Cardiac septum (tissue), 1 donor: Measurements from ENCODE around the gene BDNF. TPM values are rescaled to one million over a fixed set of nuclear protein-coding genes. Genes with fewer than 3 reads are reported as not detected.

Source experiments
- DNase-seq: peaks from one replicate; pipeline ENCODE4 v3.0.0-alpha.2; 2020; ENCODE audit warnings: low spot score
- intact Hi-C: fragments of 100-400 bp; cut with DNase I; formaldehyde crosslinking; loops from one replicate; pipeline ENCODE4 v1.14.0; 2022
- total RNA-seq: library from RNA; stranded (reverse); fragmentation: NEBNext Ultra II Directional; extraction: Animal tissue kit (Norgen Biotek cat#: 25700); gene quantifications from one replicate; pipeline ENCODE4 v1.2.1, GENCODE V29; 2021
- donor health status: DM: no; HTN: no; CAD: no.

BDNF gene
- total RNA-seq, 1 donor from 2014 or later, result 8.4 TPM

DNA sequence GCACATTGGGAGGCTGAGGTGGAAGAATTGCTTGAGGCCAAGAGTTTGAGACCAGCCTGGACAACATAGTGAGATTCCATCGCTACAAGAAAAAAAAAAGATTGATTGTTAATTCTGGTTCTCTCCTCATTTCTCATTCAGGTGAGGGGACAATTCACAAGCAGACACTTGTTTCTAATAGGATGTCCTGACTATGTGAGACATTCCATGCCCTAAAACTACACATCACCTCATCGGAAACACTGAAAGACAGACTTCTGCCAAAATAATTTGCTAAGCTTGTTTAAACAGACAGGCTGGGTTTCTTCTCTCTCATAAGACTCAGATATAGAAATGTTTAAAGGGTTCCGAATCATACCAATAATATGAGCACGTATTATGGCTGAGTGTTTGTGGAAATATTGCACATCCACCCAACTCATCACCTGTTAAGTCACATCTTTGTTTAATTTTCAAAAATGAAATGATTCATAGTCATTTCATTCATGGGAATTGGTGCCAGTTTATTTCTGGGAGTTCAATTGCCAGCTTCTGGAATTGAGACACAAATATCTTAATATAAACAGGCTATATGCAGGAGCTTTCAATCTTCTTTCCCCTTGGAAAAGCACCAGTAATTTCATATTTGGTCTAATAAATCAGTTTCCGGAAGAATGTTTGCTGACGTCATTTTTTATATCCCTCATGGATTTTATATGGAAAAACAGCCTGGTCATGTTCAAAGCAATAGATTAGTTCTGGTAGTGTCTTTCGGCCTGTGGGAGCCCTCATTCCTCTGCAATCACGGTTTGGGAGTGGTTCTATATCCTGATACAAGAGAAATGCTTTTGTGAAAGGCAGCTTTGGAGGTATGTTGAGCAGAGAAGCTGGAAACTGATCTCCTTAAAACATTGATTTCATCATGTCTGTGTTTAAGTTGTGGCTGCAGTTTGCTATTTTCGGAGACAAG is 87.0 kb downstream of the BDNF start:
- intact Hi-C loops, result no loop called here
- DNase-seq, result no peak

DNA sequence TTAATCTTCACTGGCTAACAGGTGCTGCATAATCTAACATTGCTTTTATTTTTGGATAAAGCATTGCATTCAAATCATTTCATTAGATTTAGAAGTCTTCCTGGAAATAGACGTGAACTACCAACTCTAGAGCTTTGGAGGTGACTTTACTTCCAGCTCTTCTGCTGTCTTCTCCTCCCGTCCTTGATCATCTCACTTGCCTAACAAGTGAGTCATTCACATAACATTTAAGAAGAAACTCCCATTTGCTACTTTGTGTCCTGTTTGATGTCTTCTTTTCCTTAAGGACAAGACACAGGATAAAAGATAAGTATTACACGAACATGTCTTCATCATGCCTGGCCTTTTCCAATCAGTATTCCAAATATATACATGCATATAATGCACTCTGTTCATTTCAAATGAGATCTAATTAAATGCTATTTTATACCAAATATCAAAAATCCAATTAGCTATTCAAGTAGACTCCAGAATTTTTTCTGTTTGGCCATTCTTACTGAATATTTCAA is 88.3 kb downstream of the BDNF start:
- intact Hi-C loops, result no loop called here
- DNase-seq, result no peak

DNA sequence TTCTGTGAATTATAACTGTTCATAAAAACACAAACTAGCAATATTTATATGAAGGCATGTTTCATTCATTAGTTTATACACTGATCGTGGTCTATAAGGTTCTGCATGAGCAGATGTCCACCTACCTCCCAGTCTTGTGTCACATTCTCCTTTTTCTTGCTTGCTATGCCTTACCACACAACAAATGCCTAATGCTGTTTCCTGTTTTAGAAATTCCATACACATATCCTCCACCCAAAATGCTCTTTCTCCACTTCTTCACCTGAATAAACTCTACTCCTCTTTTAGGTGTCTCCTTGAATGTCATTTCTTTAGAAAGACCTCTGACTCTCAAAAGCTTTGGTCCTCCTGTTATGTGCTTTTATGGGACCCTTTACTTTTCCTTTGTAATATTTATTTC is 88.9 kb downstream of the BDNF start:
- intact Hi-C loops, result no loop called here

DNA sequence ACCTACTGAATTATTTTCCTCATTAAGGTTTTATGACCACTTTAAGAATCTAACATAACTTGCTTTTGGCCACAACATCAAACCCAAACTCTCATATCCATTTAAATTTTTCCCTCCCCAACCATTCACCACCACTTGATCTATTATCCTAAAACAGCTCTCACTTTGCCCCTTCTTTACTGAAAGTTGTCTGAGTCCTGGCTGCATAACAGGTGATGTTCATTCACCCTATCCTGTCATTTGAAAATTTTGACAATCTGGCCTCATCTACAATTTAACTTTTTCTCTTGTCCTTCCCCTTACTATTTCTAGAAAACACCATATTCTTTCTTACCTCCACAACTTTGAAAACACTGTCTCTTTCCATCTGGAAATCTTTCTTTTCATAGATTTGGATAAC is 89.3 kb downstream of the BDNF start:
- intact Hi-C loops, result no loop called here
- no peak for DNase-seq

More for the DNA sequence above, 88.9 kb downstream of the BDNF start:
- no peak for DNase-seq

DNA sequence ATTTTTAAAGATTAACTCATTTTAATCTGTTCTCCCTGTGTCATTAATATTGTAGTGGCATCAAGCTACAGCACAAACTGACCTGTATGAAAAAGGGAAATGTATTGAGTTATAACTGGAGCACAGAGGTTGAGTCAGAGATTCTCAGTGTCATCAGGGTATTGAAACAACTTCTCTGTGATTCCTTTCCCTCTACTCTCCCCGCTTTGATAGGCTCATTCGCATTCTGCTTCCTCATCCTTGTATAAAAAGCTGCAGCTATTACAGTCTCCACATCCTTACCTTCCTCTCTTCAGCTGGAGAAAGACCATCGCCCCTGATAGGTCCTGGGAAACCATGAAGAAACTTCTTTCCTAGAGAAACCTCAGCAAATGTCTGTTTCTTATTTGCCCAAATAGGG is 90.0 kb downstream of the BDNF start:
- intact Hi-C loops, result no loop called here
- DNase-seq, result no peak

DNA sequence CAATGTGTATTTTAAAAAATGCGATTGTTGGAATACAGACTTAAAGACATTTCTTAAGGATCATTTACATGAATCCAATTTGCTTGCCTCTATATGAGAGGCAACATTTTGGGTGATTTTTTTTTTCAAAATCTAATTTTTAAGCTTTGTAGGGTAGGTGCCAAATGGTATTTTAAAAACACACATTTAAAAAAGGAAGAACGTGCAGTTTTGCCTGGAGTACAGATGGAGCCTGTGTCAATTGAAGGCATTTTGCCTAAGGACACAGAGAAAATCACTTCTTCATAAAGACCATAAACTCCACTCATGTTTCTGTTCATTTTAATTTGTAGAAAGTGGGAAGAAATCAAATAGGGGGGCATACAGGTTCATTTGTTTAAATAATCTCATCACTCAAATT is 91.3 kb downstream of the BDNF start:
- no peak for DNase-seq
- intact Hi-C loops, result no loop called here

DNA sequence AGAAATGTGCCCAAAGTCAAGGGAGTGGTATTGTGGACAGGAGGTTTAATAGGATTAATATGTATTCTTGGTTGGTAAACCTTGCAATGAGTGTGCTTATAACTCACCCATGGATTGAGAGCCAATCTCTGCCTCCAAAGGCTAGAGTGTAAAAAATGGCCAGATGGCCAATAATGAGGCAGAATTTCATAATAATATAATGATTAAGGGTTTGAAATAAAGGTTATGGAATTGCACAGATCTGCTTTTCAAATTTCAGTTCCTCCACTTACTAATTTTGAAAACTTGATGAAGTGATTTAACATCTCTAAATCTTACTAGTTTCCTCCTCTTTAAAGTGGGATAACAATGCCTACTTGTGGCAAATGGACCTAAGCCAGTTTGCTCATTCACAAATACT is 94.8 kb downstream of the BDNF start:
- DNase-seq, result no peak
- intact Hi-C loops, result no loop called here

Other genes with a start within 250 kb of the BDNF start
- 22.6 TPM for gene LGR4, start 227.7 kb downstream of the BDNF start, total RNA-seq
- gene LIN7C, start 193.7 kb downstream of the BDNF start, total RNA-seq, result 17.4 TPM